AG10803 (cell line): ENCODE data around the gene SPOCK2.

Experiments
- DNase-seq: peaks from one replicate; pipeline ENCODE4 v3.0.0; 2010; ENCODE audit warnings: low read depth
- H3K4me3 ChIP-seq: 2 replicates; pipeline ENCODE4 v1.5.1; 2011; ENCODE audit warnings: mild to moderate bottlenecking, low read length, control low read depth
- CTCF ChIP-seq: conservative IDR thresholded peaks from 2 replicates; pipeline ENCODE4 v1.5.1; 2011; ENCODE audit warnings: mild to moderate bottlenecking, low read length, control low read depth, inconsistent platforms

SPOCK2 gene

GRCh38 chr10:72009425-72010081 is 78.8 kb downstream of the SPOCK2 start:
- no peak for TF ChIP-seq CTCF
- DNase-seq, result peak; percentile 100
- no peak overlapping the region for H3K4me3 ChIP-seq

GRCh38 chr10:72009051-72009424 is 79.3 kb downstream of the SPOCK2 start:
- no peak for TF ChIP-seq CTCF
- DNase-seq, result no peak
- H3K4me3 ChIP-seq, result no peak overlapping the region
